Activated CD8-positive, alpha-beta memory T cell treated with anti-CD3 and anti-CD28 coated beads for 24 hours (primary cell): ENCODE measurements around the gene PTGER1.
"Not testable (repeated sequence)": the region's sequence is repeated elsewhere in the genome, so short reads cannot be mapped to it uniquely, and the experiment has no call there.

ENCODE experiments used
- DNase-seq: peaks from one replicate; pipeline ENCODE4 v3.0.0-alpha.2; 2020

PTGER1 gene

GRCh38 chr19:14475251-14476073 is at the start of gene PTGER1:
Gene PTGER1 (minus strand): TSS chr19:14475354. CDS start chr19:14474320, 1,034 bp downstream.
- DNase-seq: peak; percentile 68

- no peak for DNase-seq
These were observed 45.4 kb upstream of the PTGER1 start for GRCh38 chr19:14520543-14520942.

GRCh38 chr19:14519860-14520407 is 44.8 kb upstream of the PTGER1 start:
- DNase-seq: peak; percentile 58

- no peak for DNase-seq
These were observed 44.2 kb upstream of the PTGER1 start for GRCh38 chr19:14519245-14519859.

- no peak for DNase-seq
These were observed 42.8 kb upstream of the PTGER1 start, which contains the start of gene DNAJB1 for GRCh38 chr19:14517840-14518505. Gene DNAJB1 (minus strand): TSS chr19:14518397. CDS start chr19:14518349, 48 bp downstream.

GRCh38 chr19:14517446-14517839 is 42.3 kb upstream of the PTGER1 start:
- no peak for DNase-seq

GRCh38 chr19:14516746-14517438 is 41.7 kb upstream of the PTGER1 start:
- no peak for DNase-seq

- DNase-seq: no peak
These were observed 40.9 kb upstream of the PTGER1 start for GRCh38 chr19:14516048-14516534.

- DNase-seq: no peak
These were observed 40.4 kb upstream of the PTGER1 start for GRCh38 chr19:14515501-14516047.

GRCh38 chr19:14514215-14514863 is 39.2 kb upstream of the PTGER1 start:
- no peak for DNase-seq

GRCh38 chr19:14512406-14512961 is 37.3 kb upstream of the PTGER1 start:
- DNase-seq: no peak

- DNase-seq: no peak
These were observed 36.1 kb upstream of the PTGER1 start for GRCh38 chr19:14511229-14511593.

GRCh38 chr19:14510311-14511228 is 35.4 kb upstream of the PTGER1 start:
- no peak for DNase-seq

- DNase-seq: no peak
These were observed 32.8 kb upstream of the PTGER1 start for GRCh38 chr19:14507704-14508542.

GRCh38 chr19:14505488-14506239 is 30.5 kb upstream of the PTGER1 start:
- DNase-seq: peak; percentile 89

GRCh38 chr19:14504575-14504974 is 29.4 kb upstream of the PTGER1 start:
- DNase-seq: not testable (repeated sequence)

- no peak for DNase-seq
These were observed 28.1 kb upstream of the PTGER1 start for GRCh38 chr19:14503285-14503684.

GRCh38 chr19:14502334-14503092 is 27.4 kb upstream of the PTGER1 start:
- no peak for DNase-seq
